Activated CD4-positive, alpha-beta T cell treated with anti-CD3 and anti-CD28 coated beads for 48 hours (primary cell): ENCODE data around the gene STRAP.
A peak's percentile ranks its signal among the peaks of the same experiment; 100 is the strongest.
"Not testable (repeated sequence)": the region's sequence is repeated elsewhere in the genome, so short reads cannot be mapped to it uniquely, and the experiment has no call there.

Experiments
- DNase-seq: peaks from one replicate; pipeline ENCODE4 v3.0.0-alpha.2; 2020

Gene STRAP

DNA sequence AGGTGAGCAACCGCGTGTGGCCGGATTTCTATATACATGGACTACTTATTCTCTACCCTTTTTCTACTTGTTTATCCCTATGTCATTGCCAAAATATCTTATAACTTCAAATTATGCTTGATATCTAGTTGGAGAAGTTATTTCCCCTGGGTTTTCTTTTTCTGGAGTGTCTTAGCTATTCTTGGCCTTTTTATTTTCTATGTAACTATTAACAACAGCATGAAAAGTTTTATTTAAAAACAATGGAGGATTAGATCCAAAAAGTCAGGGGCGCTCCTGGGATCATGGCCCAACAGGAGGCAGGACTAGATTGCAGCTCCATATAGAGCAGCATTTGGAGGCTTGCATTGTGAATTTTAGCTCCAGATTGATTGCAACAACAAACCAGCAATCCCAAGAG is 8.6 kb upstream of the STRAP start:
- DNase-seq = no peak

DNA sequence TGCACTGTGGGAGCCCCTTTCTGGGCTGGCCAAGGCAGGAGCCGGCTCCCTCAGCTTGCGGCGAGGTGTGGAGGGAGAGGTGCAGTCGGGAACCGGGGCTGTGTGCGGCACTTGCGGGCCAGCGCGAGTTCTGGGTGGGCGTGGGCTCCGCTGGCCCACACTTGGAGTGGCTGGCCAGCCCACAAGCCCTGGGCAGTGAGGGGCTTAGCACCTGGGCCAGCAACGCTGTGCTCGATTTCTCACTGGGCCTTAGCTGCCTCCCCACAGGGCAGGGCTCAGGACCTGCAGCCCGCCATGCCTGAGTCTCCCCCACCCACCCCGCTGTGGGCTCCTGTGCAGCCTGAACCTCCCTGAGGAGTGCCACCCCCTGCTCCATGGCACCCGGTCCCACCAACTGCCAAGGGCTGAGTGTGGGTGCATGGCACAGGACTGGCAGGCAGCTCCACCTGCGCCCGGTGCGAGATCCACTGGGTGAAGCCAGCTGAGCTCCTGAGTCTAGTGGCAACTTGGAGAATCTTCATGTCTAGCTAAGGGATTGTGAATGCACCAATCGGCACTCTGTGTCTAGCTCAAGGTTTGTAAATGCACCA is 7.5 kb upstream of the STRAP start:
- DNase-seq = not testable (repeated sequence)

DNA sequence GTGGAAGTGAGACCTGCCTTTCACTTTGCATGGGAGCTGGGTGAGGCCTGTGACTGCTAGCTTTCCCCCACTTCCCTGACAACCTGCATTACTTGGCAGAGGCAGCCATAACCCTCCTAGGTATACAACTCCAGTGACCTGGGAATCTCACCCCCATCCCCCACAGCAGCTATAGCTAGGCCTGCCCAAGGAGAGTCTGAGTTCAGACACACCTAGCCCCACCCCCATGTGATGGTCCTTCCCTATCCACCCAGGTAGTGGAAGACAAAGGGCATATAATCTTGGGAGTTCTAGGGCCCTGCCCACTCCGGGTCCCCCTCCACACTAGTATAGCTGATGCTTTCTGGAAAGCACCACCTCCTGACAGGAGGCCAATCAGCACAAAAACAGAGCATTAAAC is 6.3 kb upstream of the STRAP start:
- DNase-seq = no peak

DNA sequence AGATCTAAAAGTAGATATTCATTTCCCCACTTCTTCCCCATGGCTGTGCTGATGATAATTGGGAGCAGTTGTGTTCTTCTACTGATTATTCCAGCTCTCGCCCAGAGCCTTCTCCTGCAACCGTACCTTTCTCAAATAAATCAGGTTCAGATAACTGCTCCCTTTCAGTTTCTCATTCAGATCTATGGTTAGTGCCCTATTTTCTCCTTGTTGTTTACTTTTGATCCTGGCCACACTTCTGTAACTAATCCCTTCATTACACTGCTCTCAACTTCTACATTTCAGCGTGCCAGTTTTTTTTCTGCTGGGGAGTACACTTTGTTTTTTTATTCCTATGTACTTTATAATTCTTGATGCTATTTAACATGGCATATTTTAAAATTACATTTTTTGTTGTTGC is 2.8 kb upstream of the STRAP start:
- no peak for DNase-seq

DNA sequence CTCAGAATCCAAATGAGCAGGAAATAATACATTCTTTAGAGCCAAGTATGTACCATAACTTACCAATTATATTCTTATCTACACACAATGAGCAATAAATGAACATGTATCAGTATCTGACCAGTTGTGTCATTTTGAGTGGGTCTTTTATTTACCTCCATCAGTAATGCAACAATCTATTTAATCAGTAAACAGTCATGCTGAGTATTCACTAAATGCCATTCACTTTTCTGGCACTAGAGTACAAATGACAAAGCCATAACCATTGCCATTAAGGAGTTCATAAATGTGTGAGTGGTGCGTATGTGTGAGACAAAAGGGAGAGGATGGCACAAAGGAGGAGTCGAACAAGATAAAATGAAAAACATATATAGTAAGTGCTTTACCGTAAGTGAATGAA is 1.5 kb upstream of the STRAP start:
- no peak for DNase-seq

DNA sequence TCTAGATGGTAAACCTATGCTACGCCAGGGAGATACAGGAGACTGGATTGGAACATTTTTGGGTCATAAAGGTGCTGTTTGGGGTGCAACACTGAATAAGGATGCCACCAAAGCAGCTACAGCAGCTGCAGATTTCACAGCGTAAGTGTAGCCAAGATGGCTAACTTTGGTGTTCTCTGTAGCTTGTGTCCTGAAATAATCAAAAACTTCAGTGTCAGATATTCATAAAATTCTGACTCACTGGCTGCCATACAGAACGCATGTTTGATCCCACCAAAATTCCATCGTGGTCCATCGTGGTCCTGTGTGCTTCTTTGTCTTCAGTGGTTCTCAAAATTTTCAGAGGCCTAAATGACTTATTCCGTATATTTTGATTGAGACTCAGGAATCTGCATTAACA is 1.3 kb downstream of the STRAP start:
- no peak for DNase-seq

DNA sequence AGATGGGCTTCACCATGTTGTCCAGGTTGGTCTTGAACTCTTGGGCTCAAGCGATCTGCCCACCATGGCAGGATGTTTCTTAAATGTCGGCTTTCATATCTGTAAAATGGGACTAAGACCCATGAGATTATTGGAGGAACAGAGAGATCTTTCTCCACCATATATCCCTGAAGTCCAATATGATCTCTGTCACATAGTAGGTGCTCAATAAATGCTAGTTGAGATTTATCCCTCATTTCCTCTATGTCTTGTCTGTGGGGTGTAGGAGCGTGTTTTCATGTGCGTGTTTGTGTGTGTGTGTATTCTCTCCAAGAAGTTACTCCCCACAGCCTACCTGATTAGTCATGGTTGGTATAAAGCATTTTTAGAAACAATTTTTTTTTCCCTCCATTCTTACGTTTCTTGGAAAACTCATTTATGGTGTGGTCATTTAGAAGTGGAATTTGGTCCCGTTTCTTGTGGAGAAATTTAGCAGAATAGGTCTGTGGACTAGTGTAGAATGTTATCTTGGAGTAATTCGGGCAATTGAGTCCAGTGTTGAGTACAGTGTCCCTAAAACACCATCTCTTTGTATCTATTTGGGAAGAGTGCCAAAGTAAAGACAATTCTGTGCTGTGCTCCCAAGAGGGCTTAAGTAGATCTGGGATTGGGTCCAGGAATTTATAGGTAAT is 4.3 kb downstream of the STRAP start:
- DNase-seq = no peak

DNA sequence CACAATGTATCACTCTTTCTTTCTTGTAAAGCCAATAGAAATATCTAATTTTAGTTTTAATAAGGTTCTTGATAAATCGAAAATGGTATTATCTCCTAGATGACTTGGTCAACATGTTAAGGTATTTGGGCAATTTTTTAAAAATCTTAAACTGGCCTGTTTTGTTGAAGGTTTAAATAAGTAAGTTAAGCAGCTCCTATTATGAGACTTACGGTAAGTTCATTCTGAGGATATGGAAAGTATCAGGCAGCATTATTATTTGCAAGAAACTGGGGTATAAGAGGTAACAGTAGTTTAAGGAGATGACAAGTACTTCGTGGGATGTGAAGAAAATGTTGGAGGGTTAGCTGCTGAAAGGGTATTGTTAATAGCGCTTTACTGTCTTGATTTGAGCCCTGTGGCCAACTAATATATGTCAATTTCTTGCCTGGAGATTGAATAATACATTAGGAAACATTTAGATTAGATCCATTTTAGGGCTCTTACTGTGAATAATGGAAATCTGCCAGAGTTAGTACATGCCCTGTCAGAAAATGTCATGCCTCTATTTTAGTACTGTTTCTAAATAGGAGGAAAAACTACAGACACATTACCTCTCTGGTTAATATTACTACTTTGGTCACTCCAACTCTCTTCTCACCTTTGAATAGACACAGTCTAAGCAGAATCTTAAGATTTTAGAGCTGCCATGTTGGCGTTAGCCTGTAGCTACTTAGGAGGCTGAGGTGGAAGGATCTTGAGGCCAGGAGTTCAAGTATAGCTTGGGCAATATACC is 5.0 kb downstream of the STRAP start:
- no peak for DNase-seq

DNA sequence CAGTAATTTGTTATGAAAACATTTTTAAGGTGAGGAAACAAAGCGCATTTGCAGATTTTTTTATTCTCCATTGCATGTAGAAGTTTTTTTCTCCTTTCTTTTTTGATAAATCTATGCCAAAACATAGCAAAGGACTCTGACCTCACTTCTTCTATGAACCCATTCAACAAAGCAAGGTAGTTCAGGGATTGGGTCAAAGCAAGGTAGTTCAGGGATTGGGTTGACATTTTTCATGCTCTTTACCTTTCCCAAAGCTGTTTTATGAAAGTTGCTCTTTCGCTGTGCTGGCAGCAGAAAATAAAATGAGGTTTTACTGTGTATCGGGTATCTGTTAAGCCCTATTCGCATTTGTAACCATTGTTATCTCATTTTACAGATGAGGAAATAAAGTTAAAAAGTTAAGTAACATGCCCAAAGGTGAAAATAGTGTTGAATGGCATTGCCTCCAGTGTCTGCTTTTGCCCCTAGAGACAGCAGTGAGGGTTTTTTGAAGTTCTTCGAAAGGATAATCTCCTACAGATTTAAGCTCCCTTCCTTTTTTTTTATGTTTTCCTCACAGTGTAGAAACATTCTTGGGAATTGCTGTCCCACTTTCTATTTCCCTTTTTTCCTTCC is 10.6 kb downstream of the STRAP start:
- DNase-seq = no peak

DNA sequence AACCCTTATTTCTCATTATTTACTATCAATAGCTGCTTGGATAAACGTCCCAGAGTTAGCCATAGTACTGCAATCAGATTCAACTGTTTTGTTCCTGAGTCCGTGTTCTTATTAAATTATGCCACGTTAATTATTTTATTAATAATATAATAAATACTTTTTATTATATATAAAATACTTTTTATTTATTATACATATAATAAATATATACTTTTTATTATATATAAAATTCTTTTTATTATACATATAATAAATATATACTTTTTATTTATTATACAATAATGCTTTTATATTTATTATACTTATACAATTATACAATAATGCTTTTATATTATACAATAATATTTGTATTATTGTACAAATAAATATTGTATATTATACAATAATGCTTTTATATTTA is 11.1 kb downstream of the STRAP start:
- no peak for DNase-seq

DNA sequence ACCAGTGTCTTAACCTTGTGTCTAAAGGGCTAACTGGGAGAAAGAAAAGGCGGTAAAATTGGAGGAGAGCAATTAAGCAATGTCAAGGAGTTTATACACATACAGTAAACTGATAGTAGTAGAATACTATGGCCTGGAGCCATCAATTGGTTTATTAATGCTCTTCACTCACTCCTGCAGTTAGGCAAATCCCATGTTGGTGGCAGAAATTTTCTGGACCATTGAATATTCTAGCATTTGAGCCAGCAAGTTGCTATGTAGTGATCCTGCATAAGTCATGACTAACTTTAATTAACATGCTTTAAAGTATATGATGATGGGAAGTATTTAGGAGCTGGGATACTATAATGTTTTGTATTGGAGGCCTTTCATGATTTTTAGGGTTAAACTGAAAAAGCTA is 14.7 kb downstream of the STRAP start:
- DNase-seq = no peak

DNA sequence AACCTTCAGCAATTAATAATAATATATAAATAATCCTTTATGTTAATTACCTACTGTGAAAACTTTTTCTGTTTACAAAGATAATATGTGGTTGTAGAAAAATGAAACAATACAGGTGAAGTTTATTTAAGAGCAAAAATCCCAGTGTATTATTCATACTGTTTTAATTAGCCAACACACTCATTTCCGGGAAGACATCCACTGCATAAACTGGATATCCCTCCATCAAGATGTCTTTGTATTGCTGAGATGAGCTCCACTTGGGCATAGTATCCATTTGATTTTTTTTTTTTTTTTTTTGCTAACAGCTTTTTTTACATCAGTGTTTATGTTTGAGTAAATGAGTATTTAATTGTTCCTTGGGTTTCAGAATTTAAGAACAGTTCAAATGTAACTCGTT is 15.2 kb downstream of the STRAP start:
- DNase-seq = no peak

DNA sequence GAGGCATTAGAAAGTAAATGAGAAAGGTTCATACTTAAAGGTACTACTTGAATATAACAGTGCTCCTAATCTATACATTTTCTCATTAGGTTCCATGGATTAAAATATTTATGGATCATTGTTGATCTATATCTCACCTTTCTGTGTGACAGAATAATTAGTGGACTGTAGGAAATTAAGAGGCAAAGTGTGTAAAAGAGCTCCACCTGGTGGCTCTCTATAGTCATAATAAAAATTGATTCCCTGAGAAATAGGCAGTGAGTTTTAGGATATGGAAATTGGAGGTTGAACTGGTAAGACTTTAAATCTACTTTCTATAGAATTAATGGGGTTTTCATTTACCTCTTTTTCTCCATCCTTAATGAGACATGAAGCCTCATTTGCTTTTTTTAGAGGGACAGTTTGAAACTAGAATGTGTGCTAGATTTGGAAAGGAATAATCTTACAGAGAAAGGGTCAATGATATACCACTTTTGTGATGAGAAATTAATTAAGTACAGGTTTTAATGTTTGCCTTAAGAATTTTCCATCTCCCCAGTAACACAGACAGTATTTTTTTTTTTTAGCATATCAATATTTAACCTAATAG is 17.2 kb downstream of the STRAP start:
- DNase-seq = no peak

DNA sequence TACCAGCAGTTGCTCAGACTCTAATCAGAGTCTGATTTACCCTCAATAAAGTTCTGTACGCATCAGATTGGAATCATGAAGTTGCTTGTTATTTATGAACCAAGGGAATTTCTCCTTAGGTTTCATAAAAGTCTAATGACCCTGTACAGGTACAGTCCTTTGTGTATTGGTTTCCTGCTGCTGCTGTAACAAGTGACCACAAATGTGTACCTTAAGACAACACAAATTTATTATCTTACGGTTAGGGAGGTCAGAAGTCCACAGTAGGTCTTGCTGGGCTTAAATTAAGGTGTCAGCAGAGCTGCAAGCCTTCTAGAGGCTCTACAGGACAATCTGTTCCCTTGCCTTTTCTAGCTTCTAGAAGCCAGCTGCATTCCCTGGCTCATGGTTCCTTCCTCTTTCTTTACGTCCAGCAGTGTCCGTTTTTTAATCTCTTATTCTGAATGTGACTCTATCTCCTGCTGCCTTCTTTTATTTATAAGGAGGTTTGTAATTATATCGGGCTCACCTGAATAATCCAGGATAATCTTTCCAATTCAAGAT is 22.3 kb downstream of the STRAP start:
- DNase-seq = no peak

DNA sequence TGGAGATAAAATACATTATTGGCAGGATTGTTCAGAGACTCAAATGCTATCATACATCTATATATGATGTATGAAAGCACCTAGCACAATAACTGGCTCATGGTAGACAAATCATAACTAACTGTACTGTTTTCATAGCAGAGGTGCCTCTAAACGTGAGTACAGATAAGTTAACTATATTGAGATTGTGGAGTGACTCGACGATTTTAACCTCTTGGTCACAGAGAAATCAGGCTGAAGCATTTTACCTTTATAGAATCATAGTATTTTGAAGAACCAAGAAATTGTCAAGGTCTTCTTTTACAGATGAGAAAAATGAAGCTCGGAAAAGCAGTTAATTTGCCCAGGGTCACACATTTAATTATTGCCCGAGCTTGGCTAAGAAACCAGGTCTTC is 28.3 kb downstream of the STRAP start:
- no peak for DNase-seq

DNA sequence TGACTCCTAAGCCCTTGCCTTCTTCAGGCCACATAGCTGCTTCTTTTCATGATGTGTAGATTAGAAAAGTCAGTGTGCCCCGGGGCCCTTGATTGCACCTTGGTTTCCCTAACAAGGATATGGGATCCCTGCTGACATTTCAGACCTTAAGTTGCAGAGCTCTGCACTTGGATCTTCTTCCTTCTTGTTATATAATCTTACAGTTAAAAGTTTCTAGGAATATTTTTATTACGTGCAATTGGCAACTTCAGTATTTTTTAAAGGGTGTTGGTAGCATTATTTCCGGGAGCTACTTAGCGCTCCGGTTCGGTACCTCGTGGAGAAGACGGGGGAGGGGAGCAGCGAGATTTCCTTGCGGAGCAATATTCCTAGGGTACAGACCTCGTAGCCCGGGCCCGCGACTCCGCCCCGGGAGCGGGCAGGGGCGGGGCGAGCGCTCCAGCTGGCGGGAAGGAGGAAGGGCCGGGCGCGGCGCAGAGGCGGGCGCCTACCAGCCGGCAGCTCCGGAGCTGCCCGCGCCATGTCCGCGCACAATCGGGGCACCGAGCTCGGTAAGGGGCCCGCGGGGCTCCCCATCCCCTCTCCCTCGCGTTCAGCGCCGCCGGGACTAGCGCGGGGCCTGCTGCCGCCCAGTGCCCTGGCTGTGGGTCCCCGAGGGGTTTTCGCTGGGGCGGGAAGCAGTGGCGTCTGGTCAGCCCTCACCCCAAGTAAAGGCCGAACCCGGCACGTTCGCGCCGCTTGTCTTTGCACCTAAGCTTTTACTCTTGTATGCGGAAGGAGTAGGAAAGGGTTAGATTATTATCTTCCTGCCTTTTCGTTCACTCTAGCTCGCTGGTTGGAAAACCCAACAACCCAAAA is 28.9 kb downstream of the STRAP start, which contains the start of gene DERA:
Gene DERA (plus strand): TSS at position 469 of the 858 bp plus-strand sequence. CDS start 52 bp downstream, at position 521.
- DNase-seq = peak; percentile 67

DNA sequence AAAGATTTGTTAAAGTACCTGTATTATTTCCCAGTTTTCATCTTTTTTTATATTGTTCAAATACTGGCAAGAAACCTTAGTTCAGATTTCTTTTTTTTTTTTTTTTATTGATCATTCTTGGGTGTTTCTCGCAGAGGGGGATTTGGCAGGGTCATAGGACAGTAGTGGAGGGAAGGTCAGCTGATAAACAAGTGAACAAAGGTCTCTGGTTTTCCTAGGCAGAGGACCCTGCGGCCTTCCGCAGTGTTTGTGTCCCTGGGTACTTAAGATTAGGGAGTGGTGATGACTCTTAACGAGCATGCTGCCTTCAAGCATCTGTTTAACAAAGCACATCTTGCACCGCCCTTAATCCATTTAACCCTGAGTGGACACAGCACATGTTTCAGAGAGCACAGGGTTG is 29.7 kb downstream of the STRAP start:
- DNase-seq = not testable (repeated sequence)

DNA sequence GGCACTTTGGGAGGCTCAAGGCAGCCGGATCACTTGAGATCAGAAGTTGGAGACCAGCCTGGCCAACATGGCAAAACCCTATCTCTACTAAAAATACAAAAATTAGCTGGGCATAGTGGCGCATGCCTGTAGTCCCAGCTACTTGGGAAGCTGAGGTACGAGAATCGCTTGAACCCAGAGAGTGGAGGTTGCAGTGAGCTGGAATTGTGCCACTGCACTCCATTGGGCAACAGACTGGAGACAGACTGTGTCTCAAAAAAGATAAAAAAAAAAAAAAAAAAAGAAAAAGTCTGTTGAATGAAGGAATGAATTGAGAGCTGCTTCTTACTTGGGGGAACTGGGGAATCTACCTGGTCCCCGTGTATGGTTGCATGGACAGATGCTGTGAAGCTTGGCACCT is 31.9 kb downstream of the STRAP start:
- not testable (repeated sequence) for DNase-seq

DNA sequence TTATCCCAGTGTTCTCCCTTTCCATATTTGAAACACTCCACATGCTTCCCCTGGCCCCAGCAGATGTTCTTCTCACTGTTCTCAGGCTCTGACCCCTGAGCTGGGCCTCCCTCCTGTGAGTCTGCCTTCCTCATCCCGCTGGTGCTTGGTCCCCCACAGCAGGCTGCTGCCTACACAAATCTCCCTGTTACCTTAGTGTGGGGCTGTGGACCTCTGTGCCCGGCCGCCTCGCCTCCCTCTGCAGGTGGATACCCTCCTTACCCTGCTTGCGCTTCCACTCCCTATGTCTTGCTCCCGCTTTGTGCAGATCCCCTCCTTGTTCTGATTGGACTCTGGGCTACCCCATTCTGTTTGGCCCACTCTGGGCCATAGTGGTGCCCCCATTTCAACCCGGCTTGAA is 35.9 kb downstream of the STRAP start:
- DNase-seq = no peak

DNA sequence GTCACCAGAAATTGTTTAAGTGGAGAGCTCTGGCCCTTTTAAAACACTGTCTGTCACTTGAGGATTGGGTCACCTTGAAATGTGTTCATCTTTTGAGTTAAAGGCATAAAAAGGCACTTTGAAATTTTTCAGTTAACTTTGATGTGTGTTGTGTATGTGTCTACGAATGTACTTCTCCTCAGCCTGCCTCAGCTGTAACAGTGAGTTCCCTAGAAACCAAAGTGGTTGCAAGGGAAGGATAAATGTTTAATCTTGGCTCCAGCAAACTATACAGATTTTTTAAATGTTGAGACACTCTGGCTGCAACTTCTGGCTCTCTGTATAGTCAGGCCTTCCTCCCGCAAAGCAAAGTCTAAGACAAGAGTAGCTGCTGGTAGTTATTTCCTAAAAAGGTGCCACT is 37.2 kb downstream of the STRAP start:
- DNase-seq = no peak

DNA sequence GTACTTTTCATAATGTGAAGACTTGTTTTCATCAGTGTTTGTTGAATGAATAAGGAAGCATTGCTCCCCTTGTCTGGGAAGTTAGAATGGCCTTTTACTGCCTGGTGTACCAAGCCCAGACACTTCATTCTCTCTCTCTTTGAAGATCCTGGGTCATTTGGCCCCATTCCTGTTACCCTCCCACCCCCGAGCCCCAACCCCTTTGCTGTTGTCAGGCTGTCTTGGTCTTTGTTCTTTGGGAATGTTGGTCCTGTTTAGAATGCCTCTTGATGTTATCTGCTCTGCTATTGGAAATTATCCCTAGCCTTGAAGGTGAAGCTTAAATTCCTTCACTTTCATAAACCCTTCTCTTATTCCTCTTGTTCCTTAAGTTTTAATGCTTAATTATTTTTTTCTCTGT is 42.8 kb downstream of the STRAP start:
- DNase-seq = no peak

DNA sequence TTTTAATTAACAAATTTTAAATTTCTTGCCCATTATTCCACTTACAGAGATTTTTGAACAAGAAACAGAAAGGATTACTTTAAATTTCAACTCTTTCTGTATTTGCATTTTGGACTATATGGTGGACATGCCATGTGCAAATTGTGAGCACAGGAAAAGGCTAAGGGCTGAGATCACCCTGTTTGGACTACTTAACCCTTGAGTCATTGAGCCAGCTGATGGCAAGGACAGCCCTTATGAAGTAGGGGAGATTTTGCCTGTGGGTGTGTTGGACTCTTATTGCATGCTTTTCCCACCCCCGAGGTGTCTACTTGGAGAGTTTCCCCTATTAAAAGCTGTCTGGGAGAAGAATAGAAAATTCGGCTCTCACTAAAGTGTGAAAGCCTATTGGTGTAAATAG is 46.2 kb downstream of the STRAP start:
- DNase-seq = no peak
